Caki2 (cell line): ENCODE data around the gene ABI3. TPM values are rescaled to one million over a fixed set of nuclear protein-coding genes. Genes with fewer than 3 reads are reported as not detected.
A peak's percentile ranks its signal among the peaks of the same experiment; 100 is the strongest.

ENCODE experiments used
- DNase-seq: peaks from one replicate; pipeline ENCODE4 v3.0.0-alpha.2; 2015; ENCODE audit warnings: low read depth
- in situ Hi-C: cut with HindIII; loops from 2 replicates; pipeline ENCODE4 v1.10.0; 2016; ENCODE audit warnings: low sequenced_read_pairs, low pct_unique_long_range_greater_than_20kb, mixed read lengths
- total RNA-seq: library from RNA; depleted of rRNA; stranded (reverse); fragments of >200 nt; shearing (Covaris generic); gene quantifications from 2 replicates; pipeline ENCODE4 v1.2.3, GENCODE V29; 2014; ENCODE audit warnings: low replicate concordance

ABI3 gene
- total RNA-seq, 1 experiment from 2014 or later = 0.37 TPM

DNA sequence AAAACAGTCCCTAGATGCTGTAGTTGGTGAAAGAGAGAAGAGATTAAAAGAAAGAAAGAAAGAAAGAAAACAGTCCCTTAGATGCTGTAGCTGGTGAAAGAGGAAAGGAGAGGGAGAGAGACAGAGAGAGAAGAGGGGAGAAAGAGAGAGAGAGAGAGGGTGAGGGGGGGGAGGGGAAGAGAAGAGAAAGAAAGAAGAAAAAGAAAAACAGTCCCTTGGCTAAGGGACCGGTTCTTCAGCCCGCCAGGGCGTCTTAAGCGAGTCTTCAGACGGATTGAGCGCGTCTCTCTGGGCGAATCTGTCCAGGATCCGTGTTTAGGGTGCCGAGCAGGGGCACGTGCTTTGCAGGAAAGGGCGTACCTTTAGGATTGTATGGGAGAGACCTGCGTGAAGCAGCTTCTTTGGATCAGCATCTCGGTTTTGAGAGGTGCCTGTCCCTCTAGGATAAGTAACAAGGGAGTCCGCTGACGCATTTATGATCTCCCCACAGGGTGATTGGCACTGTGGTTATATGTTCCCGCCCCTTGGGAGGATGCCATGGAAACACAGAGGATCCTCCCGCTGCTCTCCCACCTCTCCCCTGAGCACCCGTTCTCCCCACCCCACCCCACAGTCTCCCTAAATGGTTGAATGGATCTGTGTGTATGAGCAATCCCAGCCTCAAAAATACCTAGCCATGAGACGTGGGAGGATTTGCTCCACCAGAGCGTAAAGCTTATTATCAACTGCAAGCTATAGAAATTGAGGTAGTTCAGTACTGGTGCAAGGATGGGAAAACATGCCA, 16.8 kb upstream of the ABI3 start:
- DNase-seq = peak; percentile 100
- in situ Hi-C loops = no loop called here

DNA sequence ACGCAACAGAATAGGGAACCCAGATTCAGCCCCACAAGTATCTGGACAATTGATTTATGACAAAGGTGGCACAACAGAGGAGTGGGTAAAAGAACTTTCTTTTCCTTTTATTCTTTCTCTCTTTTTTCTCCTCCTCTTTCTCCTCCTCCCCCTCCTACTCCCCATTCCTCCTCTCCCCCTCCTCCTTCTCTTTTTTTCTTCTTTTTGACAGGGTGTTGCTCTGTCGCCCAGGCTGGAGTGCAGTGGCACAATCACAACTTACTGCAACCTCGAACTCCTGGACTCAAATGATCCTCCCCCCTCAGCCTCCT, 16.3 kb upstream of the ABI3 start:
- in situ Hi-C loops = no loop called here
- no peak for DNase-seq

GRCh38 chr17:49195751-49196150, 14.8 kb upstream of the ABI3 start:
- no peak for DNase-seq
- in situ Hi-C loops = no loop called here

DNA sequence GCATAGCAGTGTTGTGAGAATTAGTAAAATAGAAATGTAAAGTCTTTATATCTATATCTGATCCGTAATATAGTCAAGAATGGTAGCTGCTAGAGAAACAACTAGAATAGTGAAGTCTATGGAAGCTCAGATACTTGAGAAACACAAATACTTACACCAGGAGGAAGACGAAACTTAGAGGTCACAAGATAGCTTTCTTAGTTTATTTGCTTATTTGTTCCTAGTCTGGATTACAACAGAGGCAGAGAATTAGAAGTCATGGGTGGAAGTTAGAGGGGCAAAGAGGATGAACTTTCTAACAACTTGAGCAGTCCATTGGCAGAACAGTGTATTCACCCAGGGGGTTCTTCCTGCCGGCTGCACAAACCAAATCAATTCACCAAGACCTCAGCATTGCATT, 14.0 kb upstream of the ABI3 start:
- in situ Hi-C loops = no loop called here
- no peak for DNase-seq

GRCh38 chr17:49197346-49197998, 13.0 kb upstream of the ABI3 start:
- peak; percentile 98 for DNase-seq
- in situ Hi-C loops = no loop called here

DNA sequence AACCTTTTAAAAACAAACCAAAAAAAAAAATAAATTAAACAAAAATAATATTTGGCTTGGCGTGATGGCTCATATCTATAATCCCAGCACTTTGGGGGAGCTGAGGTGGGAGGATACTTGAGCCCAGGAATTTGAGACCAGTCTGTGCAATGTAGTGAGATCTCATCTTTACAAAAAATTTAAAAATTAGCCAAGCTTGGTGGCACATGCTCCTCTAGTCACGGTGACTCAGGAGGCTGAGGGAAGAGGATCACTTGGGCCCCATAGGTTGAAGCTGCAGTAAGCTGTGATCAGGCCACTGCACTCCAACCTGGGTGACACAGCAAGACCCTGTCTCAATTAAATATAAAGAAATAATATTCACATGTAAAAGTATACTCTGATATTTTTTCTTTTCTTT, 12.3 kb upstream of the ABI3 start:
- peak; percentile 97 for DNase-seq
- in situ Hi-C loops = no loop called here

DNA sequence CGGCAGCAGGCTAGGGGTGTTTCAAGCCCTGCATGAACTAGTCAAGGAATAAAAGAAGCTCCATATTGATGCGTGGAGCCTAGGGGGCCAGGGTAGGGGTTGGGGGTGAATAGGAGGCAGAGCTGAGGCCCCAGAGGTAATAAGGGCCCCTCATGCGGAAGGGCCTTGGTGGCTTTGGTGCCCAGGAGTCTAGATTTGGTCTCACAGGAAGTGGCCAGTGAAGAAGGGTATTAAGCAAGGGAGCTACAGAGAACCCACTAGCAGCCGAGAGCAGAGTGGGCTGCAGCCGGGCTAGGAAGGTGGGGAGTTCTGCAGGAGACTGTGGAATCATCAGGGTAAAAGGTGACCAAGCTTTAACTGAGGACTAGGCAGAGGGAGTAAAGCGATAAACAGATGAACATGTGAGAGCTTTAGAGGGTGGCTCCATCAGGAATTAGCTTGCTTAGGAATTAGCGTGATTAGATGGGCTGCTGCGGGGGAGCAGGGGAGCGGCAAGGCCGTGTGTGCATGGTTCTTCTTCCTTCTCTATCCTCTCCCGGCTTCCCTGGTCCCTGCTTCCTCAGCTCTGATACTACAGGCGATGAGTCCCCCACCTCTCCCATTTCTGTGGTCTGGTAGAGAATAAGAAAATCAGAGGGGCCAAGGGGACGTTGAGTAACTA, 10.0 kb upstream of the ABI3 start:
- DNase-seq = no peak
- in situ Hi-C loops = no loop called here

DNA sequence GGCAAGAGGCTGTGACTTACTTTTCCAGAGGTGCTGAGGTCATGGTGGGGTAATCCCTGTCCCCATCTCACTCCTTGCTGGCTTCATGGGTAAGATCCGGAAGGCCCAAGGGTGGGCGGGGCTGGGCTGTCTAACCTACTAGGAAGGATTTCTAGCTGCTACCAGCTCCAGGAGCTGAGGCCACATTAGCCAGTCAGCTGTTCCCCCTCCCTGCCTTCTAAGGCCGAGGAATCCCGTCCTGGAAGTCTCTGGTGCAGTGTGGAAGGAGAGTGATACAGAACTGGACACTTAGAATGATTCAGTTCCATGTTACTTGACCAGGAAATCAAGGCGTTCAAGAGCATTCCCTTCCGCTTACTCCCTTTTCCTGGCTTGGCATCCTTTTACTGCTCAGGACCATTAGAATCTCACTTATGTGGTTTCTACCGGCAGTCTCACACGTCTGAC, 9.0 kb upstream of the ABI3 start:
- in situ Hi-C loops = no loop called here
- no peak for DNase-seq

- no peak for DNase-seq
- in situ Hi-C loops = no loop called here
Observed at GRCh38 chr17:49203796-49204195, 6.7 kb upstream of the ABI3 start.

DNA sequence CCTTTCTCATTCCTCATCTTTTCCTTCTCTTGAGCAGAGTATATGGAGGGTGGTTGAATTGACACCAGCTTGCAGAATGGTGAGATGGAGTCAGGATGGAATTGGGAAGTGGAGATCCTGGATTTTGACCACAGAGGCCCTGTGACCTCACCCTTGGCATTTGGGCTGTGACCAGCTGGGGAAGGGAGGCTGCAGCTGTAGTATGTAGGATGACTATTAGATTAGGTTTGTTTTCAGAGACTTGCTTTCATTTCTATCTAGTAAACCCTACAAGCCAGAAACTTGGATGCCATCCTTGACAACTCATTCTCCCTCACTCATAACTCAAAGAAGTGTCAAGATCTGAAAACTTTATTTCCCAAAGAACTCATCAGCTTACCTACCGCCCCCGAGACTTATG, 6.0 kb upstream of the ABI3 start:
- DNase-seq = no peak
- in situ Hi-C loops = no loop called here

GRCh38 chr17:49209061-49209571, 1.4 kb upstream of the ABI3 start:
- in situ Hi-C loops = no loop called here
- DNase-seq = no peak

GRCh38 chr17:49213399-49213798, 2.9 kb downstream of the ABI3 start:
- in situ Hi-C loops = no loop called here

DNA sequence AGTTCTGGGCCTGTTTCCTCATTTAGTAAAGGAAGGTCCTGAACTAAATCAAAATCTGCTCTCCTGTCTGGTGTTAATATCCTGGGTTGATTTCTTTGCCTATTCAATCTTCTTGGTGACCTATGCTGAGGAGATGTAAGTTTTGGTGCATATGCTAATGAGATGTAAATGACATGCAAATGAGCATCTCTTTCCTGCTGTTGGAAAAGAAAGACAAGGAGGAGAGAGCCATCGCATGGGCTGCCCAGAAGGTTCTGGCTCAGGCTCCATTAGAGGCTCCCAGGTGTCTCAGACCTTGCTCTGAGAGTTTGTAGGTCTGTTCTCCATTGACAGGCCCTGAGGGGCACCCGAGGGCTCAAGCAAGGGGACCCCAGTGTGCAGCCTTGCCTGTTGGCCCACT, 3.3 kb downstream of the ABI3 start:
- in situ Hi-C loops = no loop called here
- no peak for DNase-seq

More at GRCh38 chr17:49213399-49213798, 2.9 kb downstream of the ABI3 start:
- DNase-seq = no peak

- peak; percentile 55 for DNase-seq
- in situ Hi-C loops = no loop called here
Observed at GRCh38 chr17:49214676-49215360, 4.3 kb downstream of the ABI3 start.

- no peak for DNase-seq
- in situ Hi-C loops = no loop called here
Observed at GRCh38 chr17:49216482-49216881, 6.0 kb downstream of the ABI3 start.

DNA sequence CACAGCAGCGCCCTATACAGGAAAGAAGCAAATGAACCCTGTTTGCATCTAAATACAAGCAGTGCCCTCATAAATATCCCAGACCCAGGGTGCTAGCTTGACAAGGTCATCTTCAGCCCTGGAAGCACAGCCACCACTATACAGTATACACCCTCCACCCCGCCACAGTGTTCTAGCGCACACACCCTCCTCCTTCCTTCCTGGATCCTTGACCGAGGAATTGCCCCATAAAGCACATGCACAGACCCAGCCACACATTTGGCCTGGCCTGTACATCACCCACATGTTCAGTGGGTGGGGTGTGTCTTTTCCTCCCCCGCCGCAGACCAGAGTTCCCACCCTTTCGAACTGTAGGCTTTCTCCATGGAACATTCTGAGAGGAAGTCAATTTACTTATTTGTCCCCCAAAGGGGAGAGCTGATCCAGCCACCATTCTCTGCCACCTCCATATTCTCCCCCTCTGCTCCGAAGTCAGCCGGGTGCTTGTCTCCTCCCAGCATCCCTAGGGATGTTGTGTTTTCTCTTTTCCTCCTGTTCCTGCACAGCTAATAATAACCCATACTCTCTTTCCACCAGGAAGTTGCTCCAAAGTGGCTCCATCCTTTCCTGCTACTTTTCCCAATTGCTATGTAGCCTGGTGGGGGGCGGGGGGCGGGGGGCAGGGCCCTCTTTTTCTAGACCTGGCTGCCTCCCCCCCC, 6.6 kb downstream of the ABI3 start:
- no peak for DNase-seq
- in situ Hi-C loops = no loop called here

- in situ Hi-C loops = no loop called here
- DNase-seq = no peak
Observed at GRCh38 chr17:49217651-49218413, 7.3 kb downstream of the ABI3 start.
